Measurements from ENCODE around the gene SLC22A2. TPM values are rescaled to one million over a fixed set of nuclear protein-coding genes. Genes with fewer than 3 reads are reported as not detected.

SLC22A2 gene
- total RNA-seq, 1 donor from 2014 or later, result not detected

- no peak overlapping the region for H3K4me3 ChIP-seq
- H3K27me3 ChIP-seq (ENCODE audit: low read depth), result peaks cover 22% of the 10 kb centered on the region
- no peak for DNase-seq
- H3K4me1 ChIP-seq, result no peaks in the 10 kb centered on the region
- no peaks in the 10 kb centered on the region for H3K9me3 ChIP-seq (replicated peaks)
- intact Hi-C loops (cut with micrococcal nuclease), result no loop called here
- TF ChIP-seq CTCF (IDR thresholded peaks at IDR 0.05; ENCODE audit: borderline replicate concordance), result no peak
- H3K36me3 ChIP-seq, result no peaks in the 10 kb centered on the region
- no peak overlapping the region for H3K27ac ChIP-seq (replicated peaks)
These were observed 6.4 kb downstream of the SLC22A2 start for GRCh38 chr6:160252073-160252813.

- Histone ChIP-seq H3K4me3 (no peak overlapping the region), H3K27me3 (ENCODE audit: low read depth) (peaks cover 27% of the 10 kb centered on the region), H3K27ac (replicated peaks) (no peak overlapping the region), H3K4me1 (no peaks in the 10 kb centered on the region), H3K36me3 (no peaks in the 10 kb centered on the region), H3K9me3 (replicated peaks) (no peaks in the 10 kb centered on the region)
- DNase-seq, result no peak
- intact Hi-C loops (cut with micrococcal nuclease), result no loop called here
- no peak for TF ChIP-seq CTCF (IDR thresholded peaks at IDR 0.05; ENCODE audit: borderline replicate concordance)
These were observed 8.9 kb downstream of the SLC22A2 start for GRCh38 chr6:160249671-160250070.

- Histone ChIP-seq H3K36me3 (no peaks in the 10 kb centered on the region), H3K4me3 (no peak overlapping the region), H3K27me3 (ENCODE audit: low read depth) (peaks cover 23% of the 10 kb centered on the region), H3K4me1 (no peaks in the 10 kb centered on the region), H3K9me3 (replicated peaks) (no peaks in the 10 kb centered on the region), H3K27ac (replicated peaks) (no peak overlapping the region)
- intact Hi-C loops (cut with micrococcal nuclease), result no loop called here
- no peak for TF ChIP-seq CTCF (IDR thresholded peaks at IDR 0.05; ENCODE audit: borderline replicate concordance)
- DNase-seq, result no peak
These were observed 10.1 kb downstream of the SLC22A2 start for GRCh38 chr6:160248538-160248937.

- Histone ChIP-seq H3K4me1 (no peaks in the 10 kb centered on the region), H3K9me3 (replicated peaks) (no peaks in the 10 kb centered on the region), H3K27ac (replicated peaks) (peak overlapping the region; percentile 3), H3K36me3 (no peaks in the 10 kb centered on the region), H3K4me3 (no peak overlapping the region), H3K27me3 (ENCODE audit: low read depth) (peaks cover 23% of the 10 kb centered on the region)
- no peak for DNase-seq
- no peak for TF ChIP-seq CTCF (IDR thresholded peaks at IDR 0.05; ENCODE audit: borderline replicate concordance)
- intact Hi-C loops (cut with micrococcal nuclease), result no loop called here
These were observed 11.2 kb downstream of the SLC22A2 start for GRCh38 chr6:160247457-160247883.

GRCh38 chr6:160240691-160241084, 17.9 kb downstream of the SLC22A2 start:
- no peaks in the 10 kb centered on the region for H3K4me1 ChIP-seq
- no peak for TF ChIP-seq CTCF (IDR thresholded peaks at IDR 0.05; ENCODE audit: borderline replicate concordance)
- peaks cover 12% of the 10 kb centered on the region for H3K9me3 ChIP-seq (replicated peaks)
- no peak for DNase-seq
- no peaks in the 10 kb centered on the region for H3K27me3 ChIP-seq (ENCODE audit: low read depth)
- H3K36me3 ChIP-seq, result no peaks in the 10 kb centered on the region
- no peak overlapping the region for H3K4me3 ChIP-seq
- H3K27ac ChIP-seq (replicated peaks), result no peak overlapping the region
- intact Hi-C loops (cut with micrococcal nuclease), result no loop called here
